ENCODE measurements around the gene IMP4.

Gene IMP4

GRCh38 chr2:130385709-130386108 is 43.0 kb downstream of the IMP4 start:
- H3K9me3 ChIP-seq (ENCODE audit: control insufficient read depth in 2 of 2, low read length in 2 of 2), result no peaks in the 10 kb centered on the region
- H3K9ac ChIP-seq (ENCODE audit: low read depth in 1 of 2, low read length in 2 of 2), result no peak overlapping the region
- no peak overlapping the region for H3K4me3 ChIP-seq (ENCODE audit: low read length in 2 of 2)
- no peaks in the 10 kb centered on the region for H3K36me3 ChIP-seq (ENCODE audit: control insufficient read depth in 2 of 2, insufficient read depth in 2 of 2, low read length in 2 of 2)
- H3K27me3 ChIP-seq (ENCODE audit: control insufficient read depth in 2 of 2, insufficient read depth in 2 of 2, low read length in 2 of 2), result no peaks in the 10 kb centered on the region
- H3K4me1 ChIP-seq (ENCODE audit: control insufficient read depth in 2 of 2, insufficient read depth in 2 of 2, low read length in 2 of 2), result peaks cover 4% of the 10 kb centered on the region in 2 donors
- H3K27ac ChIP-seq (ENCODE audit: low read depth in 2 of 2, low read length in 2 of 2), result peak overlapping the region in 1 of 2 donors; percentile 11

GRCh38 chr2:130387071-130387400 is 44.3 kb downstream of the IMP4 start:
- Histone ChIP-seq H3K9ac (ENCODE audit: low read depth in 1 of 2, low read length in 2 of 2) (no peak overlapping the region), H3K36me3 (ENCODE audit: control insufficient read depth in 2 of 2, insufficient read depth in 2 of 2, low read length in 2 of 2) (no peaks in the 10 kb centered on the region), H3K4me1 (ENCODE audit: control insufficient read depth in 2 of 2, insufficient read depth in 2 of 2, low read length in 2 of 2) (peaks cover 7 to 10% of the 10 kb centered on the region in 2 donors), H3K4me3 (ENCODE audit: low read length in 2 of 2) (no peak overlapping the region), H3K9me3 (ENCODE audit: control insufficient read depth in 2 of 2, low read length in 2 of 2) (no peaks in the 10 kb centered on the region), H3K27ac (ENCODE audit: low read depth in 2 of 2, low read length in 2 of 2) (no peak overlapping the region), H3K27me3 (ENCODE audit: control insufficient read depth in 2 of 2, insufficient read depth in 2 of 2, low read length in 2 of 2) (no peaks in the 10 kb centered on the region)

- Histone ChIP-seq H3K4me1 (ENCODE audit: control insufficient read depth in 2 of 2, insufficient read depth in 2 of 2, low read length in 2 of 2) (peaks cover 7 to 12% of the 10 kb centered on the region in 2 donors), H3K9ac (ENCODE audit: low read depth in 1 of 2, low read length in 2 of 2) (no peak overlapping the region), H3K27me3 (ENCODE audit: control insufficient read depth in 2 of 2, insufficient read depth in 2 of 2, low read length in 2 of 2) (no peaks in the 10 kb centered on the region)
Measured at GRCh38 chr2:130387804-130388203, 45.1 kb downstream of the IMP4 start.

GRCh38 chr2:130388221-130388907 is 45.7 kb downstream of the IMP4 start:
- H3K36me3 ChIP-seq (ENCODE audit: control insufficient read depth in 2 of 2, insufficient read depth in 2 of 2, low read length in 2 of 2), result no peaks in the 10 kb centered on the region
- no peak overlapping the region for H3K4me3 ChIP-seq (ENCODE audit: low read length in 2 of 2)
- H3K27ac ChIP-seq (ENCODE audit: low read depth in 2 of 2, low read length in 2 of 2), result no peak overlapping the region
- H3K9ac ChIP-seq (ENCODE audit: low read depth in 1 of 2, low read length in 2 of 2), result no peak overlapping the region
- H3K4me1 ChIP-seq (ENCODE audit: control insufficient read depth in 2 of 2, insufficient read depth in 2 of 2, low read length in 2 of 2), result peaks cover 7 to 12% of the 10 kb centered on the region in 2 donors
- H3K9me3 ChIP-seq (ENCODE audit: control insufficient read depth in 2 of 2, low read length in 2 of 2), result no peaks in the 10 kb centered on the region
- no peaks in the 10 kb centered on the region for H3K27me3 ChIP-seq (ENCODE audit: control insufficient read depth in 2 of 2, insufficient read depth in 2 of 2, low read length in 2 of 2)

More at GRCh38 chr2:130387804-130388203, 45.1 kb downstream of the IMP4 start:
- no peaks in the 10 kb centered on the region for H3K36me3 ChIP-seq (ENCODE audit: control insufficient read depth in 2 of 2, insufficient read depth in 2 of 2, low read length in 2 of 2)
- H3K4me3 ChIP-seq (ENCODE audit: low read length in 2 of 2), result no peak overlapping the region
- H3K9me3 ChIP-seq (ENCODE audit: control insufficient read depth in 2 of 2, low read length in 2 of 2), result no peaks in the 10 kb centered on the region
- peak overlapping the region in 1 of 2 donors; percentile 9 for H3K27ac ChIP-seq (ENCODE audit: low read depth in 2 of 2, low read length in 2 of 2)

GRCh38 chr2:130389358-130389757 is 46.7 kb downstream of the IMP4 start:
- H3K27me3 ChIP-seq (ENCODE audit: control insufficient read depth in 2 of 2, insufficient read depth in 2 of 2, low read length in 2 of 2), result no peaks in the 10 kb centered on the region
- H3K4me1 ChIP-seq (ENCODE audit: control insufficient read depth in 2 of 2, insufficient read depth in 2 of 2, low read length in 2 of 2), result peaks cover 7 to 12% of the 10 kb centered on the region in 2 donors
- H3K9ac ChIP-seq (ENCODE audit: low read depth in 1 of 2, low read length in 2 of 2), result no peak overlapping the region
- H3K9me3 ChIP-seq (ENCODE audit: control insufficient read depth in 2 of 2, low read length in 2 of 2), result no peaks in the 10 kb centered on the region
- no peak overlapping the region for H3K27ac ChIP-seq (ENCODE audit: low read depth in 2 of 2, low read length in 2 of 2)
- H3K36me3 ChIP-seq (ENCODE audit: control insufficient read depth in 2 of 2, insufficient read depth in 2 of 2, low read length in 2 of 2), result no peaks in the 10 kb centered on the region
- H3K4me3 ChIP-seq (ENCODE audit: low read length in 2 of 2), result no peak overlapping the region

- H3K27ac ChIP-seq (ENCODE audit: low read depth in 2 of 2, low read length in 2 of 2), result peak overlapping the region; percentile 96 to 97
- no peak overlapping the region for H3K4me3 ChIP-seq (ENCODE audit: low read length in 2 of 2)
- no peaks in the 10 kb centered on the region for H3K36me3 ChIP-seq (ENCODE audit: control insufficient read depth in 2 of 2, insufficient read depth in 2 of 2, low read length in 2 of 2)
- no peak overlapping the region for H3K9ac ChIP-seq (ENCODE audit: low read depth in 1 of 2, low read length in 2 of 2)
- H3K9me3 ChIP-seq (ENCODE audit: control insufficient read depth in 2 of 2, low read length in 2 of 2), result no peaks in the 10 kb centered on the region
- H3K27me3 ChIP-seq (ENCODE audit: control insufficient read depth in 2 of 2, insufficient read depth in 2 of 2, low read length in 2 of 2), result no peaks in the 10 kb centered on the region
- peaks cover 7 to 12% of the 10 kb centered on the region in 2 donors for H3K4me1 ChIP-seq (ENCODE audit: control insufficient read depth in 2 of 2, insufficient read depth in 2 of 2, low read length in 2 of 2)
Measured at GRCh38 chr2:130389783-130390182, 47.1 kb downstream of the IMP4 start.

GRCh38 chr2:130390460-130391057 is 47.9 kb downstream of the IMP4 start:
- H3K4me1 ChIP-seq (ENCODE audit: control insufficient read depth in 2 of 2, insufficient read depth in 2 of 2, low read length in 2 of 2), result peaks cover 7 to 12% of the 10 kb centered on the region in 2 donors
- H3K27me3 ChIP-seq (ENCODE audit: control insufficient read depth in 2 of 2, insufficient read depth in 2 of 2, low read length in 2 of 2), result no peaks in the 10 kb centered on the region

GRCh38 chr2:130391058-130391871 is 48.6 kb downstream of the IMP4 start:
- Histone ChIP-seq H3K4me1 (ENCODE audit: control insufficient read depth in 2 of 2, insufficient read depth in 2 of 2, low read length in 2 of 2) (peaks cover 7 to 12% of the 10 kb centered on the region in 2 donors), H3K27ac (ENCODE audit: low read depth in 2 of 2, low read length in 2 of 2) (peak overlapping the region; percentile 96 to 97), H3K36me3 (ENCODE audit: control insufficient read depth in 2 of 2, insufficient read depth in 2 of 2, low read length in 2 of 2) (no peaks in the 10 kb centered on the region), H3K27me3 (ENCODE audit: control insufficient read depth in 2 of 2, insufficient read depth in 2 of 2, low read length in 2 of 2) (no peaks in the 10 kb centered on the region), H3K4me3 (ENCODE audit: low read length in 2 of 2) (peak overlapping the region; percentile 83 to 85), H3K9ac (ENCODE audit: low read depth in 1 of 2, low read length in 2 of 2) (peak overlapping the region; percentile 80 to 83), H3K9me3 (ENCODE audit: control insufficient read depth in 2 of 2, low read length in 2 of 2) (no peaks in the 10 kb centered on the region)

More at GRCh38 chr2:130390460-130391057, 47.9 kb downstream of the IMP4 start:
- Histone ChIP-seq H3K36me3 (ENCODE audit: control insufficient read depth in 2 of 2, insufficient read depth in 2 of 2, low read length in 2 of 2) (no peaks in the 10 kb centered on the region), H3K27ac (ENCODE audit: low read depth in 2 of 2, low read length in 2 of 2) (peak overlapping the region; percentile 96 to 97), H3K4me3 (ENCODE audit: low read length in 2 of 2) (peak overlapping the region; percentile 83 to 85), H3K9me3 (ENCODE audit: control insufficient read depth in 2 of 2, low read length in 2 of 2) (no peaks in the 10 kb centered on the region), H3K9ac (ENCODE audit: low read depth in 1 of 2, low read length in 2 of 2) (peak overlapping the region; percentile 80 to 83)

- H3K27ac ChIP-seq (ENCODE audit: low read depth in 2 of 2, low read length in 2 of 2), result peak overlapping the region; percentile 96 to 97
- no peaks in the 10 kb centered on the region for H3K27me3 ChIP-seq (ENCODE audit: control insufficient read depth in 2 of 2, insufficient read depth in 2 of 2, low read length in 2 of 2)
- peaks cover 7 to 12% of the 10 kb centered on the region in 2 donors for H3K4me1 ChIP-seq (ENCODE audit: control insufficient read depth in 2 of 2, insufficient read depth in 2 of 2, low read length in 2 of 2)
- peak overlapping the region; percentile 14 to 83 for H3K9ac ChIP-seq (ENCODE audit: low read depth in 1 of 2, low read length in 2 of 2)
- no peaks in the 10 kb centered on the region for H3K36me3 ChIP-seq (ENCODE audit: control insufficient read depth in 2 of 2, insufficient read depth in 2 of 2, low read length in 2 of 2)
- peak overlapping the region; percentile 83 to 85 for H3K4me3 ChIP-seq (ENCODE audit: low read length in 2 of 2)
- no peaks in the 10 kb centered on the region for H3K9me3 ChIP-seq (ENCODE audit: control insufficient read depth in 2 of 2, low read length in 2 of 2)
Measured at GRCh38 chr2:130391872-130392670, 49.4 kb downstream of the IMP4 start.
